ENCODE data around the gene TDRD3. TPM values are rescaled to one million over a fixed set of nuclear protein-coding genes. Genes with fewer than 3 reads are reported as not detected.

Gene TDRD3
- total and polyA plus RNA-seq, 4 experiments from 2014 or later, result 4.9 to 34.9 (median 18.9) TPM

DNA sequence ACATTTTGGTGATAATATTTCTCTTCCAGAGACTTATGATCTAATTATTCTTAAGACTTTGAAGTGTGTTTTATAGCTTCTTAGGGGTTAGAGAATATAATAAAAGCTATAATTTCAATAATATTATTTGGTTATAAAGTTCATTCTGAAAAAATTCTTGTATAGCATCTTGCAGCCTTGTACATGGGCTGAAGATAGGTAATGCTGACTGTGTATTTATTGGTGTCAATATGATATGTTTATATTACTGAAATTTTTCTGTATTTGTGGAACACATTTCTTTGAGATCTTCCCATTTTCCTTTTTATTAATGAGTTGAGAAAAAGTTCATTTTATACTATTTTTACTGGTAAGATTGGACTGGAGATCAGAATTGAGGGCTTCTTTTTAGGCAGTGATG, 87.8 kb downstream of the TDRD3 start:
- peaks cover 4 to 23% (median 11%) of the 10 kb centered on the region in 8 donors for H3K9me3 Mint-ChIP-seq
- Histone ChIP-seq H3K27ac (ENCODE audit: low read depth, low read length) (no peak overlapping the region), H3K9me3 (ENCODE audit: control insufficient read depth in 1 of 2, low read length in 2 of 2) (no peaks in the 10 kb centered on the region), H3K27me3 (ENCODE audit: insufficient read depth, low read length) (no peaks in the 10 kb centered on the region), H3K36me3 (ENCODE audit: insufficient read depth, low read length) (no peaks in the 10 kb centered on the region), H3K4me3 (ENCODE audit: low read length in 2 of 2) (no peak overlapping the region), H3K4me1 (ENCODE audit: insufficient read depth, low read length) (no peaks in the 10 kb centered on the region)
- POLR2A ChIA-PET (ENCODE audit: partially characterized antibody), result no interaction called here
- no peak for DNase-seq
- no peak overlapping the region for H3K27ac Mint-ChIP-seq
- intact Hi-C loops (cut with micrococcal nuclease), result no loop called here
- no peaks in the 10 kb centered on the region for H3K27me3 Mint-ChIP-seq
- peaks cover 65 to 78% of the 10 kb centered on the region in 2 donors for H3K36me3 Mint-ChIP-seq
- peaks cover 0 to 5% (median 1%) of the 10 kb centered on the region in 4 donors for H3K4me1 Mint-ChIP-seq
- CTCF ChIA-PET (ENCODE audit: partially characterized antibody), result no interaction called here
- H3K4me3 Mint-ChIP-seq, result no peak overlapping the region

- CTCF ChIA-PET (ENCODE audit: partially characterized antibody), result no interaction called here
Observed at GRCh38 chr13:60491531-60491930, 94.5 kb downstream of the TDRD3 start.

GRCh38 chr13:60492187-60492586, 95.2 kb downstream of the TDRD3 start:
- intact Hi-C loops (cut with micrococcal nuclease), result no loop called here

More at GRCh38 chr13:60491531-60491930, 94.5 kb downstream of the TDRD3 start:
- H3K27ac Mint-ChIP-seq, result no peak overlapping the region
- no peaks in the 10 kb centered on the region for H3K27me3 Mint-ChIP-seq
- intact Hi-C loops (cut with micrococcal nuclease), result no loop called here
- peaks cover 0 to 7% (median 0%) of the 10 kb centered on the region in 4 donors for H3K4me1 Mint-ChIP-seq
- no peaks in the 10 kb centered on the region for H3K27me3 ChIP-seq (ENCODE audit: insufficient read depth, low read length)
- H3K9me3 Mint-ChIP-seq, result peaks cover 0 to 17% (median 4%) of the 10 kb centered on the region in 8 donors
- no peak for DNase-seq
- no peak overlapping the region for H3K27ac ChIP-seq (ENCODE audit: low read depth, low read length)
- POLR2A ChIA-PET (ENCODE audit: partially characterized antibody), result no interaction called here
- no peaks in the 10 kb centered on the region for H3K4me1 ChIP-seq (ENCODE audit: insufficient read depth, low read length)
- peaks cover 1% of the 10 kb centered on the region for H3K36me3 ChIP-seq (ENCODE audit: insufficient read depth, low read length)
- H3K9me3 ChIP-seq (ENCODE audit: control insufficient read depth in 1 of 2, low read length in 2 of 2), result no peaks in the 10 kb centered on the region
- peaks cover 61 to 75% of the 10 kb centered on the region in 2 donors for H3K36me3 Mint-ChIP-seq
- no peak overlapping the region for H3K4me3 Mint-ChIP-seq
- H3K4me3 ChIP-seq (ENCODE audit: low read length in 2 of 2), result no peak overlapping the region

GRCh38 chr13:60494296-60494695, 97.3 kb downstream of the TDRD3 start:
- no peaks in the 10 kb centered on the region for H3K4me1 ChIP-seq (ENCODE audit: insufficient read depth, low read length)
- ChIA-PET CTCF (ENCODE audit: partially characterized antibody) (interaction anchor here (1.6 kb wide), 1 partner anchor 12 kb away, joined by 3 read pairs; no protein-coding TSS in a partner anchor), POLR2A (ENCODE audit: partially characterized antibody) (no interaction called here)
- H3K36me3 ChIP-seq (ENCODE audit: insufficient read depth, low read length), result peaks cover 6% of the 10 kb centered on the region
- Mint-ChIP-seq H3K36me3 (peaks cover 69 to 78% of the 10 kb centered on the region in 2 donors), H3K4me3 (no peak overlapping the region), H3K27me3 (no peaks in the 10 kb centered on the region), H3K9me3 (peaks cover 0 to 15% (median 2%) of the 10 kb centered on the region in 8 donors), H3K4me1 (peaks cover 0 to 2% (median 0%) of the 10 kb centered on the region in 4 donors), H3K27ac (no peak overlapping the region)
- H3K27ac ChIP-seq (ENCODE audit: low read depth, low read length), result no peak overlapping the region
- intact Hi-C loops (cut with micrococcal nuclease), result no loop called here
- no peaks in the 10 kb centered on the region for H3K27me3 ChIP-seq (ENCODE audit: insufficient read depth, low read length)
- no peak for DNase-seq
- H3K4me3 ChIP-seq (ENCODE audit: low read length in 2 of 2), result no peak overlapping the region
- H3K9me3 ChIP-seq (ENCODE audit: control insufficient read depth in 1 of 2, low read length in 2 of 2), result no peaks in the 10 kb centered on the region

More at GRCh38 chr13:60492187-60492586, 95.2 kb downstream of the TDRD3 start:
- no peaks in the 10 kb centered on the region for H3K9me3 ChIP-seq (ENCODE audit: control insufficient read depth in 1 of 2, low read length in 2 of 2)
- no peaks in the 10 kb centered on the region for H3K27me3 ChIP-seq (ENCODE audit: insufficient read depth, low read length)
- no peaks in the 10 kb centered on the region for H3K4me1 ChIP-seq (ENCODE audit: insufficient read depth, low read length)
- no peaks in the 10 kb centered on the region for H3K27me3 Mint-ChIP-seq
- H3K27ac Mint-ChIP-seq, result no peak overlapping the region
- H3K4me1 Mint-ChIP-seq, result peaks cover 0 to 7% (median 0%) of the 10 kb centered on the region in 4 donors
- no peak overlapping the region for H3K27ac ChIP-seq (ENCODE audit: low read depth, low read length)
- ChIA-PET CTCF (ENCODE audit: partially characterized antibody) (no interaction called here), POLR2A (ENCODE audit: partially characterized antibody) (no interaction called here)
- no peak overlapping the region for H3K4me3 ChIP-seq (ENCODE audit: low read length in 2 of 2)
- peaks cover 6% of the 10 kb centered on the region for H3K36me3 ChIP-seq (ENCODE audit: insufficient read depth, low read length)
- peaks cover 63 to 75% of the 10 kb centered on the region in 2 donors for H3K36me3 Mint-ChIP-seq
- DNase-seq, result no peak
- H3K4me3 Mint-ChIP-seq, result no peak overlapping the region
- peaks cover 3 to 21% (median 4%) of the 10 kb centered on the region in 8 donors for H3K9me3 Mint-ChIP-seq

DNA sequence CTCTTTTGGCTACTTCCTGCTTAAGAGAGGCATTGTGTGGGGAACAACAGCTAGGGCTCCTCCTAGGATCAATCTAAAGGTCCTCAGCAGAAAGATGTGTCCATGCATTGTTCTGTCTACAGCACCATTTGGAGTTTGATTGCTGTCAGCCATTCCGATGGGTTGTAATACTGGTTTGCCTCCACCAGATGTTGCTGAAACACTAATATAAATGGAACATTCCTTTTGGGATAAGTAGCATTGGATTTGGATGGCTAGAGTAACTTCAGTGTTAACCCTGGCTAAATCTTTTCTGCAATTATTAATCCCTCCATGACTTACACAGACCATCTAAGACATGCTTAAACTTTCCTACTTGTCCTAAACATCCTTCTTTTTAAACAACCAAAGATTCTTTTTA, 104.2 kb downstream of the TDRD3 start:
- CTCF ChIA-PET (ENCODE audit: partially characterized antibody), result no interaction called here
- no peak overlapping the region for H3K27ac ChIP-seq (ENCODE audit: low read depth, low read length)
- Mint-ChIP-seq H3K4me3 (no peak overlapping the region), H3K9me3 (peaks cover 0 to 24% (median 10%) of the 10 kb centered on the region in 8 donors), H3K4me1 (peaks cover 0 to 4% (median 0%) of the 10 kb centered on the region in 4 donors), H3K27ac (no peak overlapping the region), H3K36me3 (peaks cover 72 to 87% of the 10 kb centered on the region in 2 donors), H3K27me3 (no peaks in the 10 kb centered on the region)
- H3K4me3 ChIP-seq (ENCODE audit: low read length in 2 of 2), result no peak overlapping the region
- no peaks in the 10 kb centered on the region for H3K27me3 ChIP-seq (ENCODE audit: insufficient read depth, low read length)
- POLR2A ChIA-PET (ENCODE audit: partially characterized antibody), result no interaction called here
- peaks cover 6% of the 10 kb centered on the region for H3K36me3 ChIP-seq (ENCODE audit: insufficient read depth, low read length)
- no peaks in the 10 kb centered on the region for H3K9me3 ChIP-seq (ENCODE audit: control insufficient read depth in 1 of 2, low read length in 2 of 2)
- intact Hi-C loops (cut with micrococcal nuclease), result no loop called here
- no peaks in the 10 kb centered on the region for H3K4me1 ChIP-seq (ENCODE audit: insufficient read depth, low read length)
- DNase-seq, result no peak

DNA sequence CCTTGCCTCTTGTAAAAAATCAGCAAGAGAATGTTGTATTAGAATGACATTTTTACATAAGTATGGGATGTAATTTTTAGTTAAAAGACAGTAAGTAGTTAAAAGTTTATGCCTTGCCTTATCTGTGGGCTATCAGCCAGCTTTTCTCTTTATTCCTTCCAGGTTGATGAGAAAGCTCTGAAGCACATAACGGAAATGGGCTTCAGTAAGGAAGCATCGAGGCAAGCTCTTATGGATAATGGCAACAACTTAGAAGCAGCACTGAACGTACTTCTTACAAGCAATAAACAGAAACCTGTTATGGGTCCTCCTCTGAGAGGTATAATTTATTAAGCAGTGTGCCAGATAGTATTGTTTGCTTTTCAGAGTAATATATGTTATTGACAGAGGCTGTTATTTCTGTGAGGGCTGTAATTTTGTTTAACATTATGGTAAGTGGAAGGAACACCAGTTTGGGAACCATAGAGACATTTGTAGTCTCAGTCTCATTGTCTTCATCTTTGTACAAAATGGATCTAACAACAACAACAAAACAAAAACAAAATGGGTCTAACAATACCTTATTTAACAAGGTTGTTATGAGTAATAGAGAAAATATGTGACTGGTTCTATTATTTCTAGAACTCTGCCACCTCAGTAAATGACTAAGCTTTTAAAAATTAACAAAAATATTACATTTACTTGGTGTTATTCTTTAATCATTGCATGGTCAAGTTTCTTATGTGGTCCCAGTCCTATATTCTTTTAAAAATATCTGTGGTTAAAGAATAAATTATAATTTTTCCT, 112.8 kb downstream of the TDRD3 start:
- CTCF ChIA-PET (ENCODE audit: partially characterized antibody), result no interaction called here
- Mint-ChIP-seq H3K27ac (no peak overlapping the region), H3K4me1 (peaks cover 0 to 2% (median 0%) of the 10 kb centered on the region in 4 donors), H3K27me3 (no peaks in the 10 kb centered on the region), H3K36me3 (peaks cover 63 to 70% of the 10 kb centered on the region in 2 donors), H3K9me3 (peaks cover 0 to 10% (median 5%) of the 10 kb centered on the region in 8 donors), H3K4me3 (no peak overlapping the region)
- no peaks in the 10 kb centered on the region for H3K9me3 ChIP-seq (ENCODE audit: control insufficient read depth in 1 of 2, low read length in 2 of 2)
- DNase-seq, result no peak
- intact Hi-C loops (cut with micrococcal nuclease), result no loop called here
- no peak overlapping the region for H3K27ac ChIP-seq (ENCODE audit: low read depth, low read length)
- POLR2A ChIA-PET (ENCODE audit: partially characterized antibody), result no interaction called here
- H3K4me1 ChIP-seq (ENCODE audit: insufficient read depth, low read length), result no peaks in the 10 kb centered on the region
- no peaks in the 10 kb centered on the region for H3K36me3 ChIP-seq (ENCODE audit: insufficient read depth, low read length)
- no peaks in the 10 kb centered on the region for H3K27me3 ChIP-seq (ENCODE audit: insufficient read depth, low read length)
- H3K4me3 ChIP-seq (ENCODE audit: low read length in 2 of 2), result no peak overlapping the region

DNA sequence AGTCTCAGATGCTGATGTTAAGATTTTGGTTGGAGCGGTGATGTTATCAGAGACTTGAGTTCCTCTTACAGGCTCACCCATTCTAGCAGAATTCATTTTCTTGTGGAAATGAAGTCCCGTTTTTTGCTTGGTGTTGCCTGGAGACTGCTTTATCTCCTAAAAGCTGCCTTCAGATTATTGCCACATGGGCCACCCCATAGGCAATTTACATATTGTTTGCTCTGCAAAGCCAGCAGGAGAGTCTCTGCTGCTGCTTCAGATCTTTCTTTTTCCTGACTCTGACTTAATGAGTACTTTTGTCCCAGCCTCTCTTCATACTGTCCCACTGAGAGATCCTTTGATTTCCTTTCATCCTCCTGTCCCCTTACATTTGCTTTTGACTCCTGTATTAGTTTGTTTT, 114.6 kb downstream of the TDRD3 start:
- Histone ChIP-seq H3K4me3 (ENCODE audit: low read length in 2 of 2) (no peak overlapping the region), H3K27me3 (ENCODE audit: insufficient read depth, low read length) (no peaks in the 10 kb centered on the region), H3K36me3 (ENCODE audit: insufficient read depth, low read length) (no peaks in the 10 kb centered on the region), H3K4me1 (ENCODE audit: insufficient read depth, low read length) (no peaks in the 10 kb centered on the region), H3K27ac (ENCODE audit: low read depth, low read length) (no peak overlapping the region), H3K9me3 (ENCODE audit: control insufficient read depth in 1 of 2, low read length in 2 of 2) (no peaks in the 10 kb centered on the region)
- ChIA-PET CTCF (ENCODE audit: partially characterized antibody) (no interaction called here), POLR2A (ENCODE audit: partially characterized antibody) (no interaction called here)
- no peak for DNase-seq
- no peak overlapping the region for H3K4me3 Mint-ChIP-seq
- H3K9me3 Mint-ChIP-seq, result peaks cover 0 to 10% (median 5%) of the 10 kb centered on the region in 8 donors
- peaks cover 0 to 2% (median 0%) of the 10 kb centered on the region in 4 donors for H3K4me1 Mint-ChIP-seq
- no peaks in the 10 kb centered on the region for H3K27me3 Mint-ChIP-seq
- H3K36me3 Mint-ChIP-seq, result peaks cover 66 to 67% of the 10 kb centered on the region in 2 donors
- intact Hi-C loops (cut with micrococcal nuclease), result no loop called here
- no peak overlapping the region for H3K27ac Mint-ChIP-seq

Measured in CD4-positive, alpha-beta memory T cell (primary cell).